Hindlimb muscle (tissue), 1 donor: Measurements from ENCODE around the gene TLE2. TPM values are rescaled to one million over a fixed set of nuclear protein-coding genes. Genes with fewer than 3 reads are reported as not detected.
"Not testable (repeated sequence)": the region's sequence is repeated elsewhere in the genome, so short reads cannot be mapped to it uniquely, and the experiment has no call there.

ENCODE experiments used
- DNase-seq: peaks from one replicate; pipeline ENCODE4 v3.0.0-alpha.2; 2013
- polyA plus RNA-seq: library from polyadenylated mRNA; unstranded; fragments of 120-200 nt; gene quantifications from one replicate; pipeline ENCODE4 v1.2.1, GENCODE V29; 2013; ENCODE audit not compliant: insufficient read length

TLE2 gene
- polyA plus RNA-seq, 1 donor: 30.8 TPM

DNA sequence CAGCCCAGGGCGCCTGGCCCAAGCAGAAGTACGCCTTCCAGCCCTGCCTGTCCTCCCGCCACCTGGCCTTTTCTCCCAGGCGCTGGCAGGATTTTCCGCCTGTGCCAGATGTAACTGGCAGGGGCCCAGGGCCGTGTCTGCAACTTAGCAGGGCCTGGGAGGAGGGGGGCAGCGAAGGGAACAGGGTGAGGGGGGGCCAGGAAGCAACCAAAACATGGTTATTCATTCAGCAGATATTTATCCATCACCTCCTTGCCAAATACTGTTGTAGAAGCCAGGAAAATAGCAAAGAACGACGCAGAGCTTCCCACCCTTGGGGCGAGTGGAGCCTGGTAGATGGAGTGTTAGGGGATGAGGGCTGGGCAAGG lies 46.1 kb downstream of the TLE2 start:
- peak; percentile 85 for DNase-seq

DNA sequence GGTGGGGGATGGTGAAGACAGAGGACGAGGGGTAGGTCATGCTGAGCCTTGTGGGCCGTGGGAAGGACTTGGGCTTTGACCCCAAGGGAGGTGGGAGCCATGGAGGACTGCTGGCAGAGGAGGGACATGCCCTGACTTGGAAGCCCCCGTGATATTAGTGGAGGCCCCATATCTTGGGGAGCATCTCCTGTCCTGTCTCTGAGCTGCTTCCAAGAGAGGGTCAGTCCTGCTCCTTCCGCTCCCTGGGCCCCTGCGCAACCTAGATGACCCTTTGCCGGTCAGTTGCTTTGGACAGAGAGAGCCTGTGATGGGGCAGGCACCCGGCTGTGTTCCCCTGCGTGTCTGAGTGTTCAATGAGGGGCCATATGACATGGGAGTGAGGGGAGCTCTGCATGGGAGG lies 46.5 kb downstream of the TLE2 start:
- no peak for DNase-seq

DNA sequence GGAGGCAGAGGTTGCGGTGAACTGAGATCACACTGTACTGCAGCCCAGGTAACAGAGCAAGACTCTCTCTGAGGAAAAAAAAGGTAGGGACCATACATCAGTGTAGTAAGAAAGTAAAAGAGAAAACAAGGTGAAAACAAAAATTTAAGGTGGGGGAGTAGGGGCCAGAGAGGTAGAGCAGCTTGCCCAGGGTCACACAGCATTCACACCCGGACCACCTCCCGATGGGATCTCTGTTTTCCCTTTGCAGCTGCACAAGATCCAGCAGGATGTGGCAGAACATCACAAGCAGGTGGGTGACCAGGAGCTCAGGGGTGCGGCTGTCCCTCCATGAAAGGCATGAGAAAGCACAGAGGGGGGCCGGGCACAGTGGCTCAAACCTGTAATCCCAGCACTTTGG lies 47.2 kb downstream of the TLE2 start:
- DNase-seq: no peak

DNA sequence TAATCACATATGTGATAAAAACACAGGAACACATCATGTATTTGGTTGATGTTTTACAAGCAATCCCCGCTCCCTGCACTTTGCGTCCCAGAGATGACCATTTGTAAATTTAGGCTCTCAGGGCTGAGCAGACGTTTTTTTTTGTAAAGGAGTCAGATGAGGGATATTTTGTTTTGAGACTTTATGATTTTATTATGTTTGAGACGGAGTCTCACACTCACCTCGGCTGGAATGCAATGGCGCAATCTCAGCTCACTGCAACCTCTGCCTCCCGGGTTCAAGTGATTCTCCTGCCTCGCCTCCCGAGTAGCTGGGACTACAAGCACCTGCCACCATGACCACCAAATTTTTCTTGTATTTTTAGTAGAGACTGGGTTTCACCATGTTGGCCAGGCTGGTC lies 50.3 kb downstream of the TLE2 start:
- no peak for DNase-seq

DNA sequence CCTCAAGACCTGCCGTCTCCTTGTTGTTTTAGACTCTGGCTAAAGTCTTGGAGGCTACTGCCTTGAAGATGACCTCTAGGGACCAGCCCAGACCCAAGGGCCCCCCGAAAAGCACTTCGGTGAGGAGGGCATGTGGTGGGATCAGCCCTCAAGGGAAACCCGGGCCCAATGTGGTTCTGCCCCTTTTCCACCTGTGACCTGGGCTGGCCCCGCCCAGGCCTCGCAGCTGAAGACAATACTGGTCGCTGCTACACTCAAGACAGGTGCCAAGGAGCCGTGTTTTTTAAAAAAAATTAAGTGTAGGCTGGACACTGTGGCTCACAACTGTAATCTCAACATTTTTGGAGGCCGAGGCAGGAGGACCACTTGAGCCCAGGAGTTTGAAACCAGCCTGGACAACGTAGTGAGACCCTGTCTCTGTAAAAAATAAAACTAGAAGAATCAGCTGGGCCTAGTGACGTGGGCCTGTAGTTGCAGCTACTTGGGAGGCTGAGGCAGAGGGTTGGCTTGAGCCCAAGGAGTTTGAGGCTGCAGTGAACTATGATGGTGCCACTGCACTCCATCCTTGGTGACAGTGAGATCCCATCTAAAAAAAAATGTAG lies 50.8 kb downstream of the TLE2 start:
- DNase-seq: no peak

DNA sequence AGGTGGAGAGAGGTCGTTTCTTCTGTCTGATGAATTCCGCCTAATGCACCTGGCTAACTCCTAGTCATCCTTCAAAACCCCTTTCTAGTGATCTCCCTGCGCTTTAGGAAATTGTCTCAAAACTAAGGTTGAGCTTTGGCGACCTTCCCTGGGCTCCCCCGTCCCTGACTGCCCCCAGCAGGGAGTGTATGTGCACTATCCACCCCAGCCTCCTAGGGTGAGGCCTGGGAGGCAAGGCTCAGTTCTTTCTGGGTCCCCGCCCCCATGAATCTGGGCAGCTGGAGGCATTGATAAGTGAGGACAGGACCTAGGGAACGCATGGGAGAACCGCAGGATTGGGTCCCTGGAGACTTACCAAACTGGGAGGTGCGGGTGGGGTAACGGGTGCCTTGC lies 51.3 kb downstream of the TLE2 start:
- no peak for DNase-seq

DNA sequence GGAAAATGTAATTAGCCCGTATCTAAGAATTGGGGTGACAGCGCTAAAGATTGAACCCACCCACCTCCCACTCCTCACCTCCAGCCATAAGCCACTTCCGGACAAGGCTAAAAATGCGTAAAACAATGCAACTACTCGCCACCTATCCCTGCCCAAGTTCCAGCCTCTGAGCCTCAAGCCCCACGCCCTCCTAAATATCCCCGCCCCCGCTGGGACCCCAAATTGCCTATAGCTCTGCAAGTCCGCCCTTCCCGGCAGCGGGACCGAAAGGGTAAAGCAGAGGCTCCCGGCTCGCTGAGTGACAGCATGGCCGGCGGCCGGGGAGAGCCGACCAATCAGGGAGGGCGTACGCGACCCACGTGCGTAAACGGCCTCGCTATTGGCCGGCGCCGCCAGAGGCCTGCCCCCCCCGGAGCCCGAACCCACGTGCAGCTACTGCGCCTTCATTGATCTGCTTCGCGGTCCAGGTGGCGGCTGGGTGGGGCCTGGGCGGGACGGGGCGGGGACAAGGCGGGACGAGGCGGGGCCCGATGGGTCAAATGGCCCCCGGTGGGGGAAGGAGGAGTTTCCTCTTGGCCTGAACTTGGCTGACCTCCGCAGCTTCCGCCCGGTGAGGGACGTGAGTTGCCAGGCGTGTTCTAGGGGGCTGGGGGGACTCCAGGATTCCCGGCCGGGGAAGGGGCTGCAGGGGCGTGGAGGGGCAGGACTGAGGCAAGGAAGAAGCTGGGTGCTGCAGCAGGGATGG lies 51.9 kb downstream of the TLE2 start, which contains the start of gene TLE6:
TLE6 (plus strand) TSS at position 564 of the 745 bp plus-strand sequence. CDS start 670 bp downstream, outside the sequence.
- peak; percentile 92 for DNase-seq

DNA sequence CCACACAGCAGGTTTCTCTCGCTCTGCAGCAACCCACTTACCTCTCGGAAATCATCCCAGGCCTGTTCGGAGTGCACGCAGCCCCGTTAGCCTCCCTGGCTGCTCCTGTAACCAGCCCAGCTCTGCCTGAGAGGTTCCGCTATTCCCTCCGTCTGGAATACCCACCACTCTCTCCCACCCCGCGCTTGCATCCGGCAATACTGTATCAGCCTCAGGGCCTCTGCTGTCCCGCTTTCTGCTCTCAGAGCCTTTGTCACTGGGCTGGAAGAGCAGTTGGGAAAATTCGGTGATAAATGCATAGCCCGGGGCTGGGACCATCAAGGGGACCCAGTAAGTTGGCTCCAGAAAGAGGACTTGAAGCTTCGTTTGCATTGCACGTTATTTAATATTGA lies 52.5 kb downstream of the TLE2 start:
- DNase-seq: no peak

DNA sequence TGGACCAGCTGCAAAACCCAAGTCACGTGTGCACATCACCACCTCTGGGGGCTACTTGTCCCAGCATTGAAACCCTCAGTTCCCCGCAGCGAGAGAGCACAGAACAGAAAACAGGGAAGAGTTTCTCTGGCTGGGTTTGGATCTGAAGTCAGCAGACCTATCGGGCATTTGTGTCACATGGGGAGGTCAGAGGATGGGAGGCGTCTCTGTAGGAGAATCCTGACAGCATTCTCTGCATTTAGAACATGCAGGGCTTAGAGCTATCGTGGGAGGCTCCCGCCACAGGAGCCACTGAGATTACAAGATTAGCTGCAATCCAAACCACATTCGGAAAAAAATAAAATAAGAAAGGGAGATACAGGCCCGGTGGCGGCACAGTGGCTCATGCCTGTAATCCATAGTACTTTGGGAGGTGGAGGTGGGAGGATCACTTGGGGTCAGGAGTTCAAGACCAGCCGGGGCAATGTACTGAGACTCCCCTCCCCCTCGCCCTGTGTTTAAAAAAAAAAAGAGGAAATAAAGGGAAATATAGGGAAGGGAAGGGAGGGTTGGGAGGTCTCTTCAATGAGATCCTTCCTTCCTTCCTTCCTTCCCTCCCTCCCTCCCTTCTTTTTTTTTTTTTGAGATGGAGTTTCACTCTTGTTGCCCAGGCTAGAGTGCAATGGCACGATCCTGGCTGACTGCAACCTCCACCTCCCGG lies 54.6 kb downstream of the TLE2 start:
- DNase-seq: no peak

DNA sequence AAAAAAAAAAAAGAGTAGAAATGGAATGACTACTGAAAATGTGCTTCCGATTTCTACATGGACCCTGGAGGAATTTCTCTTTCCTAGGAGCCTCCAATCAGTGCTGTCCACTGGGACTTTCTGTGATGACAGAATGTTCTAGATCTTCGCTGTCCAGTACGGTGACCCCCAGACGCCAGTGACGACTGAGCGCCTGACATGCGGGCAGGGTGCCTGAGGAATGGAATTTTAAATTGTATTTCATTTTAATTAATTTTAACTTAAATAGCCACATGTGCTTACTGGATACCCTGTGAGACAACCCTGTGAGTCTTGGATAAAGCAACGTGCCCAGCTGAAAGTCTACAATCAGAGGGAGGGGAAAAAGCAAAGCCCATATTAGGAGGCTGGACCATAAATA lies 55.9 kb downstream of the TLE2 start:
- no peak for DNase-seq

DNA sequence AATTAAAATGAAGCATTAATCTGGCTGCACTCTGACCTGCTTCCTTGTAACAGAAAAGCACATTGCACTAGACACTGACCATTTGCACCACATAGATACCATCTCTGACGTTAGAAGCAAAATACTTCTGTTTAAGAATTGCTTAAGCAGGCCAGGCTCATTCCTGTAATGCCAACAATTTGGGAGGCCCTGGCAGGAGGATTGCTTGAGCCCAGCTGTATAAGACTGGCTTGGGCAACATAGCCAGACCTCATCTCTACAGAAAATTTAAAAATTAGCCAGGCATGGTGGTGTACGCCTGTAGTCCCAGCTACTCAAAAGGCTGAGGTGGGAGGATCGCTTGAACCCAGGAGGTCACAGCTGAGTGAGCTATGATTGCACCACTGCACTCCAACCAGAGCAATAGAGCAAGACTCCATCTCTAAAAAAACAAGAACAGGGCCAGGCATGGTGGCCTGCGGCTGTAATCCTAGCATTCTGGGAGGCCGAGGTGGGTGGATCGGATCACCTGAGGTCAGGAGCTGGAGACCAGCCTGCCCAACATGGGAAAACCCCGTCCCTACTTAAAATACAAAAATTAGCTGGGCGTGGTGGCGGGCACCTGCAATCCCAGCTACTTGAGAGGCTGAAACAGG lies 58.8 kb downstream of the TLE2 start:
- no peak for DNase-seq

DNA sequence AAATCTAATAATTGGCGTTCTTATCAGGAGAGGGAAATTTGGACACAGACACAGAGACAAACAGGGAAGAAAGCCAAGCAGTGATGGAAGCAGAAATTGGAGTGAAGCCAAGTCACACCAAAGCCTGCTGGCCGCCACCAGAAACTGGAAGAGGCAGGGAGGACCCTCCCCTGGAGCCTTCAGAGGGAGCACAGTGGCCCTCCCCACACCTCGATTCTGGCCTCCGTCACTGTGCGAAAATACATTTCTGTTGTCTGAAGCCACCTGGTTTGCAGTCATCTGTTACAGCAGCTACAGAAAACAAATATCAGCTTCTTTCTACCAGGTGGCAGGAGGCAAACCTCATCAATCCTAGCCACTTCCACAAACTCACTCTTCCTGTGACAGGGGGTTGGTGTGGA lies 60.0 kb downstream of the TLE2 start:
- peak; percentile 76 for DNase-seq

DNA sequence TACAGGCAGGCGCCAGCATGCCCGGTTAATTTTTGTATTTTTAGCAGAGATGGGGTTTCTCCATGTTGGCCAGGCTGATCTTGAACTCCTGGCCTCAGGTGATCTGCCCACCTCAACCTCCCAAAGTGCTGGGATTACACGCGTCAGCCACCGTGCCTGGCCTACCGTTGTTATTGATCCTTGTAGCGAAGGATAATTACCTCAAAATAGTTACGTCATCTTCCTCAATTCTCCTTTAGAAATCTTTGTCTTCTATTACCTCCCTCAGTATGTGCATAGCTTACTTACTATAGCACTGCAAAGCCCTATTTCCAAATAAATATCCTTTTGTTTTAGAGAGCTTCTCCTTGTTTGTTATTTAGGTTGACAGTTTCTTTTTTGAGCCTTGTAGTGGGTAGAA lies 61.1 kb downstream of the TLE2 start:
- DNase-seq: no peak

DNA sequence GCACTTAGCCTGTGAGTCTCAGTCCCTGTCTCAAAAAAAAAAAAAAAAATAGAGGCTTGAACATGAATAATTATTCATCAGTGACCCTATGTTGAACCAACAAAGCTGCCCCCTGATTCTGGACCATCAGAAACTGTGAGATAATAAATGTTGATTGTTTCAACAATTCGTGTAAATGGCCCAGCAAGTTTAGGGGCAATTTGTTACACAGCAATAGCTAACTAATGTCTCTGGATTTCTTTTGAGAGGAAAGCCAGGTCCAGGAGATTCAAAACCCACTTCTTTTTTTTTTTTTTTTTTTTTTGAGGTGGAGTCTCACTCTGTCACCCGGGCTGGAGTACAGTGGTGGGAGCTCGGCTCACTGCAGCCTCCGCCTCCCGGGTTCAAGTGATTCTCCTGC lies 64.2 kb downstream of the TLE2 start:
- DNase-seq: no peak

DNA sequence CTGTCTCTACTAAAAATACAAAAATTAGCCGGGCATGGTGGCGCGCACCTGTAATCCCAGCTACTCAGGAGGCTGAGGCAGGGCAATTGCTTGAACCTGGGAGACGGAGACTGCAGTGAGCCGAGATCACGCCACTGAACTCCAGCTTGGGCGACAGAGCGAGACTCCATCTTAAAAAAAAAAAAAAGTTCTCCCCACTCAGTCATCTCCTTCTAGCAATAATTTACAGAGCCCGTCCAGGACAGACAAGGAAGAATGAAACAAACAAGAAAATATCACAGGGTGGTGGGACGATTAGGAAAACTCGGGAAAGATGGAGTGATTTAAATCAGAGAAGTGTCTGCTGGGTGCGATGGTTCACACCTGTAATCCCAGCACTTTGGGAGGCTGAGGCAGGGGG lies 65.4 kb downstream of the TLE2 start:
- not testable (repeated sequence) for DNase-seq

DNA sequence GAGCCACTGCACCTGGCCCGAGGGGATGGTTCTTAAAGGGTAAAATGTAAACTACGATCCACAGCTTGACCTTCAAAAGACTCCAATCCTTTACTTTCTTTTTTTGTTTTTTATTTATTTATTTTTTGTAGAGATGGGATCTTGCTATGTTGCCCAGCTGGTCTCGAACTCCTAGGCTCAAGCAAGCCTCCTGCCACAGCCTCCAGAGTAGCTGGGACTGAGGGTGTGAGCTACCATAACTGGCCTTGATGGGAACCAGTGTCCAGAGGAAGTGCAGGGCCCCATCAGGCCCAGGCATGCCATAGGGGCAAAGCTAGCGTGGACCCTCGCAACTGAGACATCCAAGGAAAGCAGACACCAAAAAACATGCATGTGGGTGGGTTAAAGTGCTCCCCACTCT lies 66.0 kb downstream of the TLE2 start:
- no peak for DNase-seq

DNA sequence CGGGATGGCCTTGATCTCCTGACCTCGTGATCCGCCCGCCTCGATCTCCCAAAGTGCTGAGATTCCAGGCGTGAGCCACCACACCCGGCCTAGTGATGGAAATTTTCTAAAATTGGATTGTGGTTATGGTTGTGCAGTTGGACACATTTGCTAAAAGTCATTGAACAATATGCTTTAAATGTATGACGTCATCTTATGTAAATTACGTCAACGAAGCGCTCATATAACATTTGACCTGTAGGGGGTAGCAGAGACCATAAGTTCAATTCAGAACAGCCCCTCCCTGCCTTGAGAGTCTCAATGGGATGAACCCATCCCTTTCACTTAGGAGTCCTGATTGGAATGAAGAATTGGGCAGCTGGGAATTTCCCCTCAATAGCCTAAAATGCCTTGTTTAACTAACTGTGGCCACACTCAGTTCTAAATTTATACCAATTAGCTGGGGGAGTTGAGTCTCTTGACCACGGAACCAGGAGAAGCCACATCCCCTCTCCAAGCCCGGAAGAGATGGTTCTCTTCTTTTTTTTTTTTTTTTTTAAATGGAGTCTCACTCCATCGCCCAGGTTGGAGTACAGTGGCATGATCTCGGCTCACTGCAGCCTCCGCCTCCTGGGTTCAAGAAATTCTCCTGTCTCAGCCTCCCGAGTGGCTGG lies 66.9 kb downstream of the TLE2 start:
- peak; percentile 84 for DNase-seq

DNA sequence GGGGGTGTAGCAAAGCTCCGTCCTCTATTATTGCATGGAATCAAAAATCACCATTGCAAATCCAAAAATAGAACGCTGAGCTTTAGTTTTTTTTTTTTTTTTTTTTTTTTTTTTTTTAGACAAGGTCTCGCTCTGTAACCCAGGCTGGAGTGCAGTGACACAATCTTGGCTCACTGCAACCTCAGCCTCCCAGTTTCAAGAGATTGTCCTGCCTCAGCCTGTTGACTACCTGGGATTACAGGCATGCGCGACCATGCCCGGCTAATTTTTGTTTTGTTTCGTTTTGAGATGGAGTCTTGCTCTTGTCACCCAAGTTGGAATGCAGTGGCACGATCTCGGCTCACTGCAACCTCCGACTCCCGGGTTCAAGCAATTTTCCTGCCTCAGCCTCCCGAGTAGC lies 69.0 kb downstream of the TLE2 start:
- DNase-seq: no peak

DNA sequence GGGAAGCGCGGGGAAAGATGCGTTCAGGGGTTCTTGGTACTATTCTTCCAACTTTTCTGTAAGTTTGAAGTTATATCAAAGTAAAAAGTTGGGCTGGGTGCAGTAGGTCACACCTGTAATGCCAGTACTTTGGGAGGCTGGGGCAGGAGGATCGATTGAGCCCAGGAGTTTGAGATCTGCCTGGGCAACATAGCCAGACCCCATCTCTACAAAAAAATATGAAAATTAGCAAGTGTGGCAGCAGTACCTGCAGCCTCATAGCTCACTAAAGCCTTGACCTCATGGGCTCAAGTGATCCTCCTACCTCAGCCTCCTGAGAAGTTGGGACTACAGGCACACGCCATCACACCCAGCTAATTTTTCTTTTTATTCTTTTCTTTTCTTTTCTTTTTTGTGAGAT lies 71.9 kb downstream of the TLE2 start:
- DNase-seq: no peak

DNA sequence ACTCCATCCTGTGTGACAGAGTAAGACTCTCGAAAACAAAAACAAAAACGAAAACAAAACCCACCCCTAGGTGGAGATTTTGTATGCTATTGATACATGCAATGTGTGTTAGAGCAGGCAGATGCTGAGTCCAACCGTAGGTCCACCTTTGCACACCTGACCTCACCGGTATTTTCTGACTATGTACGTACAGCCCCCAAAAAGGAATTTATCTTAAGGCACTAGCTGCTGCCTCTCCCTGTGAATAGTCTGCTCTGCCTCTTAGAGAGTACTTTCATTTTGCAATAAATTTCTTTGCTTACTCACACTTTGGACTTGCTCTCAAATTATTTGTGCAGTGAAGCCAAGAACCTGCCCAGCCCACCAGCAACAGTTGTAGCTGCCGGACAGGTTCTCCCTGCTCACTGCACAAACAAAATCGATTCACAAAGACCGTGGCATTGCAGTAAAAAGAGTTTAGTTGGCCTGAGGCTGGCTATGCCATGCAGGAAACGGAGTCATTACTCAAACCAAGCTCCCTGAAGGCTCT lies 76.1 kb downstream of the TLE2 start:
- DNase-seq: no peak

DNA sequence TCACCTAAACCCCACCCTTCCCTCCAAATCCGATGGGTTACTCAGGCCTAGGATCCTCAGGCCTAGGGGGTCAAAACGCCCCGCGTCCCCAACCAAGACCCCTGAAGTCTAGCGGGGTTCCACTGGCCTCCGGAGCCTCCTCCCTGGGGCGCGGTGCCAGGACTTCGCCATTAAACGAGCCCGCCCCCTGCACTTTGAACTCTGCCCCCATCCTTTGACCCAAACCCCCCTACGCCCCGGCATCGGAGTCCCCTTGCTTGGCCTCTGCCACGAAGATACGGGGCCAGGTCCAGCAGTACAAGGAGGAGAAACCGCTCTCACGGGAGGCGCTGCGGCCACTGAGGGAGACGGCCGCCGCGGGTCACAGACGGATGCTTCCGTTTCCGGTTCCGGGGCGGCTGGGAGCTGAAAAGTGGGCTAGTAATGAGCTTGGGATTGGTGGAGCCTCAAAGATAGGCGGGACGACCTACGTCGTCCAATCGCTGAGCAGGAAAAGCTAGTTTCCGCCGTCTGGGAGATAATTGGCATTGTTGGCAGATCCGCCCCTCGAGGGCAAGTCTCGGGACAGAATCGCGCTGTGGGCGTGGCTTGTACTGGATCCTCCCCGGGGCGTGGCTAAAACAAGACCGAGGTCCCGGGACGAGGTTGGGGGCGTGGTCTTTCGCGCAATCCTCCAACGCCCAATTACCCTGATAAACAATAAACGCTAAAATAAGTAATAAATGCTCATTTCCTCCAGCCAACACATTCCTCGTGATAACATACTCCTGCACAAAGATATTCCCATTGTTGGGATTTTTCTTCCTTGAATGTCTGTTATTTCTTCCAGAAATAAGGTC lies 78.6 kb downstream of the TLE2 start:
- DNase-seq: peak; percentile 99

DNA sequence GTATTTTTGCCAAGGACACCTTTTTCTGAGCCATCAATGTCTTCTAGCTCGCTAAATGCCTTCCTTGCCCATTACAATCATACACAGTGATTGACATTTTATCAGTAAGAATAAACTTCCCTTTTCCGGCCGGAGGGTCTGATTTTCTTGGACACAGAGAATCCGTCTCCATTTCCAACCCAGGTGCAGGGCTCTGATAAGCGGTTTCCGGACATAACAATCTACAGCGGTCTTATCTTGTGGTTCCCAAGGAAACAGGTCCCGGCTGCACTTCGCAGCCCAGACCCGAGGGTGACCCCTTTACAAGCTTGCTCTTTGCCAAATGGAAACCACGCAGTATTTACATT lies 79.2 kb downstream of the TLE2 start:
- no peak for DNase-seq
